GM23338 (cell line): ENCODE data around the gene MTMR3. TPM values are rescaled to one million over a fixed set of nuclear protein-coding genes. Genes with fewer than 3 reads are reported as not detected.

ENCODE experiments used
- ATAC-seq: fragments of 200-7000 bp; cut with Tn5 transposase; 3 replicates; pipeline ENCODE4 v1.9.1; 2020
- DNase-seq: peaks from one replicate; pipeline ENCODE4 v3.0.0-alpha.2; 2015; ENCODE audit warnings: low spot score
- H2AFZ ChIP-seq: fragments of 200-600 bp; sonication (generic); 2 replicates; pipeline ENCODE4 v1.8.0; 2016; ENCODE audit warnings: antibody characterized with exemption, mild to moderate bottlenecking, moderate library complexity
- H3F3A ChIP-seq: fragments of 200-600 bp; sonication (generic); replicated peaks from 2 replicates; pipeline ENCODE4 v1.8.0; 2017; ENCODE audit warnings: antibody characterized with exemption, mixed run types, low read depth
- H3K27ac ChIP-seq: fragments of 200-600 bp; sonication (generic); 2 replicates; pipeline ENCODE4 v1.6.1; 2016; ENCODE audit warnings: low read depth
- H3K27me3 ChIP-seq: fragments of 200-600 bp; sonication (generic); 2 replicates; pipeline ENCODE4 v1.8.0; 2016; ENCODE audit warnings: mild to moderate bottlenecking, mixed run types, moderate library complexity; ENCODE audit not compliant: insufficient read depth
- H3K36me3 ChIP-seq: fragments of 200-600 bp; sonication (generic); 2 replicates; pipeline ENCODE4 v1.8.0; 2016; ENCODE audit warnings: mild to moderate bottlenecking; ENCODE audit not compliant: insufficient read depth
- H3K4me1 ChIP-seq: fragments of 200-600 bp; sonication (generic); 2 replicates; pipeline ENCODE4 v1.8.0; 2016; ENCODE audit warnings: mild to moderate bottlenecking, moderate library complexity; ENCODE audit not compliant: insufficient read depth
- H3K4me2 ChIP-seq: fragments of 200-600 bp; sonication (generic); 2 replicates; pipeline ENCODE4 v1.7.1; 2017; ENCODE audit warnings: mixed run types
- H3K4me3 ChIP-seq: fragments of 200-600 bp; sonication (generic); 2 replicates; pipeline ENCODE4 v1.6.1; 2016; ENCODE audit warnings: mixed run types
- H3K79me2 ChIP-seq: fragments of 200-600 bp; sonication (generic); replicated peaks from 2 replicates; pipeline ENCODE4 v1.8.0; 2017; ENCODE audit warnings: mild to moderate bottlenecking; ENCODE audit not compliant: insufficient read depth
- H3K9me2 ChIP-seq: fragments of 200-600 bp; sonication (generic); 2 replicates; pipeline ENCODE4 v1.8.0; 2017; ENCODE audit not compliant: insufficient read depth
- H4K20me1 ChIP-seq: fragments of 200-600 bp; sonication (generic); replicated peaks from 2 replicates; pipeline ENCODE4 v1.8.0; 2017; ENCODE audit warnings: mild to moderate bottlenecking; ENCODE audit not compliant: insufficient read depth
- H3K27ac Mint-ChIP-seq: 2 replicates; pipeline ENCODE4 v1.8.0; 2020; ENCODE audit warnings: inconsistent platforms, mild to moderate bottlenecking, moderate library complexity, mixed read lengths
- H3K27me3 Mint-ChIP-seq: 3 replicates; pipeline ENCODE4 v1.8.0; 2022; ENCODE audit warnings: low read depth, mild to moderate bottlenecking, moderate library complexity, mixed read lengths, inconsistent platforms; ENCODE audit not compliant: insufficient read depth, poor library complexity
- H3K36me3 Mint-ChIP-seq: 3 replicates; pipeline ENCODE4 v1.8.0; 2021; ENCODE audit warnings: low read depth, mild to moderate bottlenecking, inconsistent platforms, moderate library complexity, mixed read lengths
- H3K4me1 Mint-ChIP-seq: 3 replicates; pipeline ENCODE4 v1.8.0; 2020; ENCODE audit warnings: mild to moderate bottlenecking, inconsistent platforms, mixed read lengths
- H3K4me3 Mint-ChIP-seq: 3 replicates; pipeline ENCODE4 v1.8.0; 2021; ENCODE audit warnings: moderate library complexity, mild to moderate bottlenecking, inconsistent platforms, mixed read lengths
- H3K9me3 Mint-ChIP-seq: 3 replicates; pipeline ENCODE4 v1.8.0; 2020; ENCODE audit warnings: moderate library complexity, mild to moderate bottlenecking, inconsistent platforms, mixed read lengths
- CREB1 ChIP-seq: fragments of 250-450 bp; sonication (Bioruptor Pico); IDR thresholded peaks from 2 replicates; pipeline ENCODE4 v1.5.0; 2020; ENCODE audit warnings: low read depth, mild to moderate bottlenecking, moderate library complexity
- EZH2 ChIP-seq: fragments of 200-600 bp; sonication (generic); IDR thresholded peaks from one replicate; pipeline ENCODE4 v1.8.0; 2017; ENCODE audit warnings: antibody characterized with exemption, mild to moderate bottlenecking, low read depth; ENCODE audit not compliant: unreplicated experiment
- EZH2phosphoT487 ChIP-seq: fragments of 200-600 bp; sonication (generic); IDR thresholded peaks from one replicate; pipeline ENCODE4 v1.8.1; 2018; ENCODE audit warnings: antibody characterized with exemption; ENCODE audit not compliant: unreplicated experiment
- JUNB ChIP-seq: IDR thresholded peaks from one replicate; pipeline ENCODE4 v1.6.1; 2016; ENCODE audit warnings: antibody characterized with exemption; ENCODE audit not compliant: unreplicated experiment
- NANOG ChIP-seq: IDR thresholded peaks from 2 replicates; pipeline ENCODE4 v1.6.1; 2016; ENCODE audit warnings: antibody characterized with exemption, borderline replicate concordance
- POLR2AphosphoS5 ChIP-seq: IDR thresholded peaks from 2 replicates; pipeline ENCODE4 v1.6.1; 2016; ENCODE audit warnings: antibody characterized with exemption, low read depth
- STAT1 ChIP-seq: IDR thresholded peaks from one replicate; pipeline ENCODE4 v1.6.1; 2016; ENCODE audit warnings: antibody characterized with exemption; ENCODE audit not compliant: unreplicated experiment
- ZNF114 ChIP-seq: fragments of 250-450 bp; sonication (Bioruptor Pico); IDR thresholded peaks from 2 replicates; pipeline ENCODE4 v1.5.0; 2020; ENCODE audit warnings: mild to moderate bottlenecking, moderate library complexity
- ZNF331 ChIP-seq: fragments of 250-450 bp; sonication (Bioruptor Pico); IDR thresholded peaks from 2 replicates; pipeline ENCODE4 v1.5.0; 2020; ENCODE audit warnings: low read depth, mild to moderate bottlenecking, moderate library complexity
- polyA plus RNA-seq: library from polyadenylated mRNA; unstranded; fragments of >200 nt; fragmentation: Nextera tagmentation; extraction: Ambion mirVana; gene quantifications from 2 replicates; pipeline ENCODE4 v1.2.1, GENCODE V29; 2016
- total RNA-seq: library from RNA; depleted of rRNA; stranded (reverse); fragments of >200 nt; shearing (Covaris generic); gene quantifications from 2 replicates; pipeline ENCODE4 v1.2.3, GENCODE V29; 2014
- TF ChIP-seq, protein P1 (sequence below): IDR thresholded peaks from 2 replicates; pipeline ENCODE4 v1.6.1; 2016; ENCODE audit warnings: antibody characterized with exemption
- TF ChIP-seq, protein P2 (sequence below), 2 experiments: fragments of 200-600 bp in 1 of 2; sonication (generic) in 1 of 2; conservative IDR thresholded peaks; 2 replicates each; pipeline versions ENCODE4 v1.5.1 to v1.6.1; 2016 to 2017; ENCODE audit warnings: antibody characterized with exemption in 2 of 2, low read depth in 2 of 2, mild to moderate bottlenecking in 2 of 2, moderate library complexity in 1 of 2
- TF ChIP-seq, protein P3 (sequence below): IDR thresholded peaks from one replicate; pipeline ENCODE4 v1.6.1; 2018; ENCODE audit warnings: antibody characterized with exemption; ENCODE audit not compliant: unreplicated experiment
- TF ChIP-seq, protein P4 (sequence below): fragments of 250-450 bp; sonication (Bioruptor Pico); IDR thresholded peaks from 2 replicates; pipeline ENCODE4 v1.5.0; 2020; ENCODE audit warnings: mild to moderate bottlenecking, moderate library complexity

MTMR3 gene
- total and polyA plus RNA-seq, 2 experiments from 2014 or later: 5.2 to 27.4 TPM

DNA sequence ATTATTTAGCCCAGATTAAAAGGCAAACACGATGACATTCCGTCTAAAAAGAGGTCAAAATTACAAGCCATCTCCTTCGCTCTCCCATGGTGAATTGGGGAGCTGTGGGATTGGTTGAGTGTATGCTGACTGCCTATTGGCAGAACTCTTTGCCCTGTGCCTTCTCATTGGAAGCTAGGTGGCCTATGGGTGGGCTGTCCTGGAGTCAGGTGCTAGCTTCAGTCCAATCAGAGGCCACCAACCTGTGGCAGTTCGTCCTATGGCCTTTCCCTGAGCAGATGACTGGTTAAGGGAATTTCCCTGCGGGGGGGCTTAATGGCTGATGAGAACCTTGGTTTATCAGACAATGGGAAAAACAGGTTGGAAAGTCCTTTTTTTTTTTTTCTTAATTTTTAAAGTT lies 3.2 kb upstream of the MTMR3 start:
- Histone ChIP-seq H3K36me3 (no peaks in the 10 kb centered on the region), H3K27ac (no peak overlapping the region), H3K27me3 (no peaks in the 10 kb centered on the region), H2AFZ (0 out of 2 replicates have a peak overlapping the region, but pooled peaks have one; percentile 32), H3F3A (no peaks in the 10 kb centered on the region), H3K9me2 (0 out of 2 replicates have a peak, but pooled peaks cover 5% of the 10 kb centered on the region), H3K4me2 (no peak overlapping the region), H3K4me3 (no peak overlapping the region), H3K79me2 (peaks cover 12% of the 10 kb centered on the region), H4K20me1 (peaks cover 9% of the 10 kb centered on the region), H3K4me1 (peaks cover 5% of the 10 kb centered on the region)
- H3K4me3 Mint-ChIP-seq: no peak overlapping the region
- peak; percentile 47 for DNase-seq
- ATAC-seq: no peak
- H3K9me3 Mint-ChIP-seq: no peaks in the 10 kb centered on the region; the same call in 2 of the 3 replicates
- peaks cover under 1% of the 10 kb centered on the region for H3K27me3 Mint-ChIP-seq
- no peak for TF ChIP-seq ZNF114 (CRISPR knock-in tag)
- no peak for TF ChIP-seq POLR2AphosphoS5
- no peak for TF ChIP-seq JUNB
- TF ChIP-seq, protein P1, sequence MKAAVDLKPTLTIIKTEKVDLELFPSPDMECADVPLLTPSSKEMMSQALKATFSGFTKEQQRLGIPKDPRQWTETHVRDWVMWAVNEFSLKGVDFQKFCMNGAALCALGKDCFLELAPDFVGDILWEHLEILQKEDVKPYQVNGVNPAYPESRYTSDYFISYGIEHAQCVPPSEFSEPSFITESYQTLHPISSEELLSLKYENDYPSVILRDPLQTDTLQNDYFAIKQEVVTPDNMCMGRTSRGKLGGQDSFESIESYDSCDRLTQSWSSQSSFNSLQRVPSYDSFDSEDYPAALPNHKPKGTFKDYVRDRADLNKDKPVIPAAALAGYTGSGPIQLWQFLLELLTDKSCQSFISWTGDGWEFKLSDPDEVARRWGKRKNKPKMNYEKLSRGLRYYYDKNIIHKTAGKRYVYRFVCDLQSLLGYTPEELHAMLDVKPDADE: no peak
- no peak for TF ChIP-seq EZH2phosphoT487
- TF ChIP-seq CREB1 (CRISPR knock-in tag): no peak
- TF ChIP-seq NANOG: no peak
- no peak for TF ChIP-seq STAT1
- TF ChIP-seq, protein P2, sequence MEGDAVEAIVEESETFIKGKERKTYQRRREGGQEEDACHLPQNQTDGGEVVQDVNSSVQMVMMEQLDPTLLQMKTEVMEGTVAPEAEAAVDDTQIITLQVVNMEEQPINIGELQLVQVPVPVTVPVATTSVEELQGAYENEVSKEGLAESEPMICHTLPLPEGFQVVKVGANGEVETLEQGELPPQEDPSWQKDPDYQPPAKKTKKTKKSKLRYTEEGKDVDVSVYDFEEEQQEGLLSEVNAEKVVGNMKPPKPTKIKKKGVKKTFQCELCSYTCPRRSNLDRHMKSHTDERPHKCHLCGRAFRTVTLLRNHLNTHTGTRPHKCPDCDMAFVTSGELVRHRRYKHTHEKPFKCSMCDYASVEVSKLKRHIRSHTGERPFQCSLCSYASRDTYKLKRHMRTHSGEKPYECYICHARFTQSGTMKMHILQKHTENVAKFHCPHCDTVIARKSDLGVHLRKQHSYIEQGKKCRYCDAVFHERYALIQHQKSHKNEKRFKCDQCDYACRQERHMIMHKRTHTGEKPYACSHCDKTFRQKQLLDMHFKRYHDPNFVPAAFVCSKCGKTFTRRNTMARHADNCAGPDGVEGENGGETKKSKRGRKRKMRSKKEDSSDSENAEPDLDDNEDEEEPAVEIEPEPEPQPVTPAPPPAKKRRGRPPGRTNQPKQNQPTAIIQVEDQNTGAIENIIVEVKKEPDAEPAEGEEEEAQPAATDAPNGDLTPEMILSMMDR (conservative IDR thresholded peaks at IDR 0.05; ENCODE audit: low read depth in 2 of 2): no peak
- TF ChIP-seq, protein P3, sequence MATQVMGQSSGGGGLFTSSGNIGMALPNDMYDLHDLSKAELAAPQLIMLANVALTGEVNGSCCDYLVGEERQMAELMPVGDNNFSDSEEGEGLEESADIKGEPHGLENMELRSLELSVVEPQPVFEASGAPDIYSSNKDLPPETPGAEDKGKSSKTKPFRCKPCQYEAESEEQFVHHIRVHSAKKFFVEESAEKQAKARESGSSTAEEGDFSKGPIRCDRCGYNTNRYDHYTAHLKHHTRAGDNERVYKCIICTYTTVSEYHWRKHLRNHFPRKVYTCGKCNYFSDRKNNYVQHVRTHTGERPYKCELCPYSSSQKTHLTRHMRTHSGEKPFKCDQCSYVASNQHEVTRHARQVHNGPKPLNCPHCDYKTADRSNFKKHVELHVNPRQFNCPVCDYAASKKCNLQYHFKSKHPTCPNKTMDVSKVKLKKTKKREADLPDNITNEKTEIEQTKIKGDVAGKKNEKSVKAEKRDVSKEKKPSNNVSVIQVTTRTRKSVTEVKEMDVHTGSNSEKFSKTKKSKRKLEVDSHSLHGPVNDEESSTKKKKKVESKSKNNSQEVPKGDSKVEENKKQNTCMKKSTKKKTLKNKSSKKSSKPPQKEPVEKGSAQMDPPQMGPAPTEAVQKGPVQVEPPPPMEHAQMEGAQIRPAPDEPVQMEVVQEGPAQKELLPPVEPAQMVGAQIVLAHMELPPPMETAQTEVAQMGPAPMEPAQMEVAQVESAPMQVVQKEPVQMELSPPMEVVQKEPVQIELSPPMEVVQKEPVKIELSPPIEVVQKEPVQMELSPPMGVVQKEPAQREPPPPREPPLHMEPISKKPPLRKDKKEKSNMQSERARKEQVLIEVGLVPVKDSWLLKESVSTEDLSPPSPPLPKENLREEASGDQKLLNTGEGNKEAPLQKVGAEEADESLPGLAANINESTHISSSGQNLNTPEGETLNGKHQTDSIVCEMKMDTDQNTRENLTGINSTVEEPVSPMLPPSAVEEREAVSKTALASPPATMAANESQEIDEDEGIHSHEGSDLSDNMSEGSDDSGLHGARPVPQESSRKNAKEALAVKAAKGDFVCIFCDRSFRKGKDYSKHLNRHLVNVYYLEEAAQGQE: no peak
- TF ChIP-seq ZNF331 (CRISPR knock-in tag): no peak
- TF ChIP-seq EZH2: no peak
- TF ChIP-seq, protein P4, sequence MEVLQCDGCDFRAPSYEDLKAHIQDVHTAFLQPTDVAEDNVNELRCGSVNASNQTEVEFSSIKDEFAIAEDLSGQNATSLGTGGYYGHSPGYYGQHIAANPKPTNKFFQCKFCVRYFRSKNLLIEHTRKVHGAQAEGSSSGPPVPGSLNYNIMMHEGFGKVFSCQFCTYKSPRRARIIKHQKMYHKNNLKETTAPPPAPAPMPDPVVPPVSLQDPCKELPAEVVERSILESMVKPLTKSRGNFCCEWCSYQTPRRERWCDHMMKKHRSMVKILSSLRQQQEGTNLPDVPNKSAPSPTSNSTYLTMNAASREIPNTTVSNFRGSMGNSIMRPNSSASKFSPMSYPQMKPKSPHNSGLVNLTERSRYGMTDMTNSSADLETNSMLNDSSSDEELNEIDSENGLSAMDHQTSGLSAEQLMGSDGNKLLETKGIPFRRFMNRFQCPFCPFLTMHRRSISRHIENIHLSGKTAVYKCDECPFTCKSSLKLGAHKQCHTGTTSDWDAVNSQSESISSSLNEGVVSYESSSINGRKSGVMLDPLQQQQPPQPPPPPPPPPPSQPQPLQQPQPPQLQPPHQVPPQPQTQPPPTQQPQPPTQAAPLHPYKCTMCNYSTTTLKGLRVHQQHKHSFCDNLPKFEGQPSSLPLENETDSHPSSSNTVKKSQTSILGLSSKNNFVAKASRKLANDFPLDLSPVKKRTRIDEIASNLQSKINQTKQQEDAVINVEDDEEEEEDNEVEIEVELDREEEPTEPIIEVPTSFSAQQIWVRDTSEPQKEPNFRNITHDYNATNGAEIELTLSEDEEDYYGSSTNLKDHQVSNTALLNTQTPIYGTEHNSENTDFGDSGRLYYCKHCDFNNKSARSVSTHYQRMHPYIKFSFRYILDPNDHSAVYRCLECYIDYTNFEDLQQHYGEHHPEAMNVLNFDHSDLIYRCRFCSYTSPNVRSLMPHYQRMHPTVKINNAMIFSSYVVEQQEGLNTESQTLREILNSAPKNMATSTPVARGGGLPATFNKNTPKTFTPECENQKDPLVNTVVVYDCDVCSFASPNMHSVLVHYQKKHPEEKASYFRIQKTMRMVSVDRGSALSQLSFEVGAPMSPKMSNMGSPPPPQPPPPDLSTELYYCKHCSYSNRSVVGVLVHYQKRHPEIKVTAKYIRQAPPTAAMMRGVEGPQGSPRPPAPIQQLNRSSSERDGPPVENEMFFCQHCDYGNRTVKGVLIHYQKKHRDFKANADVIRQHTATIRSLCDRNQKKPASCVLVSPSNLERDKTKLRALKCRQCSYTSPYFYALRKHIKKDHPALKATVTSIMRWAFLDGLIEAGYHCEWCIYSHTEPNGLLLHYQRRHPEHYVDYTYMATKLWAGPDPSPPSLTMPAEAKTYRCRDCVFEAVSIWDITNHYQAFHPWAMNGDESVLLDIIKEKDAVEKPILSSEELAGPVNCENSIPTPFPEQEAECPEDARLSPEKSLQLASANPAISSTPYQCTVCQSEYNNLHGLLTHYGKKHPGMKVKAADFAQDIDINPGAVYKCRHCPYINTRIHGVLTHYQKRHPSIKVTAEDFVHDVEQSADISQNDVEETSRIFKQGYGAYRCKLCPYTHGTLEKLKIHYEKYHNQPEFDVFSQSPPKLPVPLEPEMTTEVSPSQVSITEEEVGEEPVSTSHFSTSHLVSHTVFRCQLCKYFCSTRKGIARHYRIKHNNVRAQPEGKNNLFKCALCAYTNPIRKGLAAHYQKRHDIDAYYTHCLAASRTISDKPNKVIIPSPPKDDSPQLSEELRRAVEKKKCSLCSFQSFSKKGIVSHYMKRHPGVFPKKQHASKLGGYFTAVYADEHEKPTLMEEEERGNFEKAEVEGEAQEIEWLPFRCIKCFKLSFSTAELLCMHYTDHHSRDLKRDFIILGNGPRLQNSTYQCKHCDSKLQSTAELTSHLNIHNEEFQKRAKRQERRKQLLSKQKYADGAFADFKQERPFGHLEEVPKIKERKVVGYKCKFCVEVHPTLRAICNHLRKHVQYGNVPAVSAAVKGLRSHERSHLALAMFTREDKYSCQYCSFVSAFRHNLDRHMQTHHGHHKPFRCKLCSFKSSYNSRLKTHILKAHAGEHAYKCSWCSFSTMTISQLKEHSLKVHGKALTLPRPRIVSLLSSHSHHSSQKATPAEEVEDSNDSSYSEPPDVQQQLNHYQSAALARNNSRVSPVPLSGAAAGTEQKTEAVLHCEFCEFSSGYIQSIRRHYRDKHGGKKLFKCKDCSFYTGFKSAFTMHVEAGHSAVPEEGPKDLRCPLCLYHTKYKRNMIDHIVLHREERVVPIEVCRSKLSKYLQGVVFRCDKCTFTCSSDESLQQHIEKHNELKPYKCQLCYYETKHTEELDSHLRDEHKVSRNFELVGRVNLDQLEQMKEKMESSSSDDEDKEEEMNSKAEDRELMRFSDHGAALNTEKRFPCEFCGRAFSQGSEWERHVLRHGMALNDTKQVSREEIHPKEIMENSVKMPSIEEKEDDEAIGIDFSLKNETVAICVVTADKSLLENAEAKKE (CRISPR knock-in tag): no peak
- no peak overlapping the region for H3K27ac Mint-ChIP-seq
- peaks cover 7% of the 10 kb centered on the region; the same call in 2 of the 3 replicates for H3K4me1 Mint-ChIP-seq
- no peaks in the 10 kb centered on the region for H3K36me3 Mint-ChIP-seq
